K562 (cell line): Measurements from ENCODE around the gene TFCP2. TPM values are rescaled to one million over a fixed set of nuclear protein-coding genes. Genes with fewer than 3 reads are reported as not detected.

ENCODE experiments used
- ARID1B ChIP-seq: fragments of 450-650 bp; IDR thresholded peaks from 2 replicates; pipeline ENCODE4 v1.6.1; 2016; ENCODE audit warnings: antibody characterized with exemption, mild to moderate bottlenecking, inconsistent platforms
- BMI1 ChIP-seq: fragments of 150-350 bp; IDR thresholded peaks from 2 replicates; pipeline ENCODE4 v1.6.1; 2014; ENCODE audit warnings: low read length
- CBFA2T3 ChIP-seq: fragments of 450-650 bp; IDR thresholded peaks from 2 replicates; pipeline ENCODE4 v1.6.1; 2017
- CREBBP ChIP-seq: IDR thresholded peaks from one replicate; pipeline ENCODE4 v1.6.1; 2012; ENCODE audit warnings: low read depth, mild to moderate bottlenecking, control low read depth, inconsistent platforms, low read length
- E2F6 ChIP-seq, 2 experiments: IDR thresholded peaks; 2 replicates each; pipeline ENCODE4 v1.6.1; 2011; ENCODE audit warnings: borderline replicate concordance in 1 of 2, control low read depth in 1 of 2, low read depth in 1 of 2, low read length in 1 of 2, mild to moderate bottlenecking in 1 of 2, mixed read lengths in 1 of 2, moderate library complexity in 1 of 2; ENCODE audit not compliant: insufficient read depth in 1 of 2, insufficient read length in 1 of 2, poor library complexity in 1 of 2, severe bottlenecking in 1 of 2; ENCODE audit errors: extremely low read depth in 1 of 2
- E2F8 ChIP-seq: fragments of 450-650 bp; IDR thresholded peaks from 2 replicates; pipeline ENCODE4 v1.7.1; 2018; ENCODE audit warnings: mild to moderate bottlenecking, low read depth; ENCODE audit not compliant: partially characterized antibody
- NR2F6 ChIP-seq: fragments of 450-650 bp; formaldehyde crosslinking; IDR thresholded peaks from 2 replicates; pipeline ENCODE4 v1.4.0; 2020; ENCODE audit warnings: mild to moderate bottlenecking
- PHF21A ChIP-seq: fragments of 450-650 bp; IDR thresholded peaks from 2 replicates; pipeline ENCODE4 v1.6.1; 2017; ENCODE audit warnings: low read depth, borderline replicate concordance
- SRSF1 ChIP-seq: fragments of 200-400 bp; formaldehyde crosslinking; IDR thresholded peaks from 2 replicates; pipeline ENCODE4 v1.6.1; 2017; ENCODE audit warnings: mild to moderate bottlenecking, low read depth, low read length, moderate library complexity
- THAP7 ChIP-seq: fragments of 250-450 bp; sonication (Bioruptor Pico); IDR thresholded peaks from 2 replicates; pipeline ENCODE4 v1.5.0; 2021
- ZNF398 ChIP-seq: fragments of 250-450 bp; sonication (Bioruptor Pico); IDR thresholded peaks from 2 replicates; pipeline ENCODE4 v1.8.0; 2021; ENCODE audit warnings: moderate library complexity, mild to moderate bottlenecking, inconsistent platforms
- ZNF407 ChIP-seq: fragments of 450-650 bp; IDR thresholded peaks from 2 replicates; pipeline ENCODE4 v1.6.1; 2016; ENCODE audit warnings: low read depth
- polyA plus RNA-seq, 8 experiments: library from polyadenylated mRNA; depleted of rRNA in 4 of 8; stranded (reverse) in 5 of 8; unstranded in 3 of 8; fragments of >200 nt; fragmentation: Nextera tagmentation in 2 of 8; fragmentation: Illumina TruSeq in 1 of 8; extraction: Ambion mirVana in 2 of 8; extraction: Trizol in 1 of 8; gene quantifications; 2 replicates each; pipeline versions ENCODE4 v1.2.1 to v1.2.3, GENCODE V29; 2011 to 2014; ENCODE audit warnings: inconsistent platforms in 1 of 8, missing spikeins in 1 of 8
- total RNA-seq, 7 experiments: library from RNA; depleted of rRNA in 6 of 7; stranded (reverse); fragments of >200 nt in 6 of 7; fragmentation: Illumina TruSeq in 2 of 7; extraction: Trizol in 2 of 7; gene quantifications; 2 replicates each; pipeline versions ENCODE4 v1.2.1 to v1.2.3, GENCODE V29; 2011 to 2021; ENCODE audit warnings: low replicate concordance in 1 of 7

Gene TFCP2
- total and polyA plus RNA-seq, 9 of the 15 experiments (the other 6 are each of a cell fraction or from before 2014, with no cell fraction given) = 8.0 to 38.9 (median 19.3) TPM

GRCh38 chr12:51083126-51083833 lies 89.7 kb downstream of the TFCP2 start, which contains the start of gene CSRNP2 (continued):
- TF ChIP-seq ZNF407 (no peak), ARID1B (0 out of 2 replicates have a peak, but pooled peaks have one; percentile 45), BMI1 (no peak), ZNF398 (CRISPR knock-in tag) (no peak), PHF21A (no peak), THAP7 (no peak), NR2F6 (CRISPR knock-in tag) (no peak), SRSF1 (no peak), CBFA2T3 (no peak), E2F6 (IDR thresholded peaks at IDR 0.05; ENCODE audit: borderline replicate concordance in 1 of 2, extremely low read depth in 1 of 2, insufficient read depth in 1 of 2, insufficient read length in 1 of 2, low read depth in 1 of 2, low read length in 1 of 2, poor library complexity in 1 of 2, severe bottlenecking in 1 of 2) (peak; percentile 22 to 64), CREBBP (no peak), E2F8 (no peak)
